Esophagus squamous epithelium (tissue), 5 donors: Measurements from ENCODE around the gene TOP3A. TPM values are rescaled to one million over a fixed set of nuclear protein-coding genes. Genes with fewer than 3 reads are reported as not detected.

Experiments
- DNase-seq: peaks from one replicate; lab custom pipeline; 2025; lab: John Stamatoyannopoulos, UW
- H3K27ac ChIP-seq, 4 donors: fragments of 200-600 bp; sonication (generic); one replicate each; pipeline ENCODE4 v1.5.1; 2016 to 2019; ENCODE audit warnings: mild to moderate bottlenecking in 1 of 4
- H3K27me3 ChIP-seq, 4 donors: fragments of 200-600 bp; sonication (generic); 1 replicate in 3 of 4; 2 replicates in 1 of 4; pipeline versions ENCODE4 v1.5.1 to v1.6.0; 2017 to 2021; ENCODE audit warnings: antibody characterized with exemption in 1 of 4
- H3K36me3 ChIP-seq, 3 donors: fragments of 200-600 bp; sonication (generic); one replicate each; pipeline ENCODE4 v1.5.1; 2016 to 2019
- H3K4me1 ChIP-seq, 3 donors: fragments of 200-600 bp; sonication (generic); one replicate each; pipeline ENCODE4 v1.5.1; 2017 to 2019
- H3K4me3 ChIP-seq, 4 donors: fragments of 200-600 bp; sonication (generic); 1 replicate in 3 of 4; 2 replicates in 1 of 4; pipeline ENCODE4 v1.5.1; 2016 to 2019; ENCODE audit warnings: mild to moderate bottlenecking in 2 of 4, moderate library complexity in 1 of 4
- H3K9me3 ChIP-seq, 3 donors: fragments of 200-600 bp; sonication (generic); one replicate each; pipeline ENCODE4 v1.5.1; 2016 to 2019
- POLR2A ChIP-seq, 4 donors: fragments of 450-650 bp; IDR thresholded peaks; one replicate each; pipeline ENCODE4 v1.6.1; 2017; ENCODE audit warnings: antibody characterized with exemption in 4 of 4, mild to moderate bottlenecking in 4 of 4, moderate library complexity in 3 of 4
- WGBS, 2 donors: methylation state at CpG; one replicate each; pipeline ENCODE4 v1.1.5; 2018; 5-methylcytosine and 5-hydroxymethylcytosine counted together
- intact Hi-C: fragments of 100-400 bp; cut with DNase I; formaldehyde crosslinking; loops from one replicate; pipeline ENCODE4 v1.15.0; 2022
- total RNA-seq, 4 donors: library from RNA; depleted of rRNA; stranded (reverse); fragments of >200 nt; gene quantifications; one replicate each; pipeline ENCODE4 v1.1.0, GENCODE V29; 2016
- TF ChIP-seq, protein P1 (sequence below), 6 experiments: fragments of 450-650 bp in 4 of 6; fragments of 200-600 bp in 2 of 6; sonication (generic) in 2 of 6; IDR thresholded peaks; one replicate each; pipeline ENCODE4 v1.5.1; 2016 to 2019; ENCODE audit warnings: antibody characterized with exemption in 6 of 6, mild to moderate bottlenecking in 4 of 6, moderate library complexity in 4 of 6
- donor health status: DM: yes; HTN: yes; CAD: no.

The TOP3A gene
- total RNA-seq, 4 donors from 2014 or later = 17.9 to 34.0 (median 21.1) TPM

DNA sequence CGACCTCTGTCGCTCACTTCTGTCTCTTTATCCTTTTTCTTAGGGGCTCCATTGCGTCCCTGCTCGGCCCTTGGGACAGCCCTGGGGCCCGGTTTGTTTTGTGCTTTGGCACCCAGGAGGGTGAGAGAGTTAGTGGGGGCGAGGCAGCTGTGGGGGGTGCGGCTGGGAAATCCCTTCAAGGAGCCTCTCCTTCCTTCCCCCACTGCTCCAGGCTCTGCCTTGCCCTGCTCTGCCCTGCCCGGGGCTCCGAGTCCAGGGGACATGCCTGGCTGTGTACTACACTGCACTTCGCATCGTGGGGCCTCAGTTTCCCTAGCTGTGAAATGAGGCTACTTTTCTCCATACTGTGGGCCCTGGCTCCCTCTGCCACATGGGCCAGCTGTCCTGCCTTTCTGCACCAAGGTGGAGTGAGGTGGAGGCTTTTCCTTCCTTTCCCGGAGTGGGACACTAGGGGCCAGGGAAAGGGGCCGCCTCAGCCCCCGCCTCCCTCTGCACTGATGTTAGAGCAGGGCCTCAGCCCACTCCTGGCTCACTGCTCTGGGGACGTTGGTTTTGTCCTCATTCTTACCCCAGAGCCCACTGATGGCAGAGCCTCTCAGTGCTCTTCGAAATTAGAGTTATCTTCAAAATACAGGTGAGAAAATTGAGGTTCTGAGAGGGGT, 88.4 kb downstream of the TOP3A start:
- intact Hi-C loops = no loop called here
- 0 to 20% methylated on average over 3 to 12 of the region's 16 CpGs for WGBS, 2 donors

DNA sequence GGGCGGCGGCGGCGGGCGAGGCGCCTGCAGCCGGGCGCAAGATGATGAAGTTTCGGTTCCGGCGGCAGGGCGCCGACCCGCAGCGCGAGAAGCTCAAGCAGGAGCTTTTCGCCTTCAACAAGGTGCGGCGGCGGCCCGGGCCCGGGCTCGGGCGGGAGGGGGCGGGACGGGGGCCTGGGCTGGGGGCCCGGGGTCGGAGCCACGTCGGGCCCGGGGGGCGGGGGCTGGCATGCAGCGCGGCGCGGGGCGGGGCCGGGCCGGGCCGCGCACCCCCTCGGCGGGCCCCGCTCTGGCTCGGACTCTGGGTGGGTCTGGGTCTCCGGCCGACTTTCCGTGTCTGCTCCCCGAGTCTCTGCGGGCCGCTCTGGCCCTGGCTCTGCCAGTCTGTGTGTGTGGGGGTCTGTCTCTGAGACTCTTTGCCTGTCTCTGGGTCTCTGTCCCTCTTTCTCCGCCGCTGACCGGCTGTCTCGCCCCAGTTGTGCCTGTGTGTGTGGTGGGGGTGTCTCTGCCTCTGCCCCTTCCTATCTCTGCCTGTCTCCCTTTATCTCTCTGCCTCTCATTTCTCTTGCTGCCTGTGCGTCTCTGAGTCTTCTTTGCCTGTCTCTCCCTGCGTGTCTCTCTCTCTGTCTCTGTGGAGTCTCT, 89.0 kb downstream of the TOP3A start:
- H3K27ac ChIP-seq = peak overlapping the region; percentile 67 to 84 (median 81)
- H3K36me3 ChIP-seq = no peaks in the 10 kb centered on the region
- TF ChIP-seq POLR2A (IDR thresholded peaks at IDR 0.05) = no peak
- TF ChIP-seq, protein P1, sequence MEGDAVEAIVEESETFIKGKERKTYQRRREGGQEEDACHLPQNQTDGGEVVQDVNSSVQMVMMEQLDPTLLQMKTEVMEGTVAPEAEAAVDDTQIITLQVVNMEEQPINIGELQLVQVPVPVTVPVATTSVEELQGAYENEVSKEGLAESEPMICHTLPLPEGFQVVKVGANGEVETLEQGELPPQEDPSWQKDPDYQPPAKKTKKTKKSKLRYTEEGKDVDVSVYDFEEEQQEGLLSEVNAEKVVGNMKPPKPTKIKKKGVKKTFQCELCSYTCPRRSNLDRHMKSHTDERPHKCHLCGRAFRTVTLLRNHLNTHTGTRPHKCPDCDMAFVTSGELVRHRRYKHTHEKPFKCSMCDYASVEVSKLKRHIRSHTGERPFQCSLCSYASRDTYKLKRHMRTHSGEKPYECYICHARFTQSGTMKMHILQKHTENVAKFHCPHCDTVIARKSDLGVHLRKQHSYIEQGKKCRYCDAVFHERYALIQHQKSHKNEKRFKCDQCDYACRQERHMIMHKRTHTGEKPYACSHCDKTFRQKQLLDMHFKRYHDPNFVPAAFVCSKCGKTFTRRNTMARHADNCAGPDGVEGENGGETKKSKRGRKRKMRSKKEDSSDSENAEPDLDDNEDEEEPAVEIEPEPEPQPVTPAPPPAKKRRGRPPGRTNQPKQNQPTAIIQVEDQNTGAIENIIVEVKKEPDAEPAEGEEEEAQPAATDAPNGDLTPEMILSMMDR (IDR thresholded peaks at IDR 0.05) = no peak
- no peak for DNase-seq
- 0 to 1% methylated on average over 6 to 7 of the region's 57 CpGs for WGBS, 2 donors
- H3K4me3 ChIP-seq = peak overlapping the region; percentile 58 to 82 (median 68)
- H3K9me3 ChIP-seq = no peaks in the 10 kb centered on the region
- intact Hi-C loops = no loop called here
- peaks cover 19 to 50% (median 19%) of the 10 kb centered on the region in 3 donors for H3K4me1 ChIP-seq
- H3K27me3 ChIP-seq = no peaks in the 10 kb centered on the region

More for the DNA sequence above, 88.4 kb downstream of the TOP3A start:
- TF ChIP-seq, protein P1 (IDR thresholded peaks at IDR 0.05) = no peak
- TF ChIP-seq POLR2A (IDR thresholded peaks at IDR 0.05) = no peak
- no peak for DNase-seq
- Histone ChIP-seq H3K27me3 (no peaks in the 10 kb centered on the region), H3K4me3 (peak overlapping the region; percentile 58 to 82 (median 68)), H3K4me1 (peaks cover 19 to 45% (median 19%) of the 10 kb centered on the region in 3 donors), H3K36me3 (no peaks in the 10 kb centered on the region), H3K9me3 (no peaks in the 10 kb centered on the region), H3K27ac (peak overlapping the region in 3 of 4 donors; percentile 67 to 84 (median 78))

DNA sequence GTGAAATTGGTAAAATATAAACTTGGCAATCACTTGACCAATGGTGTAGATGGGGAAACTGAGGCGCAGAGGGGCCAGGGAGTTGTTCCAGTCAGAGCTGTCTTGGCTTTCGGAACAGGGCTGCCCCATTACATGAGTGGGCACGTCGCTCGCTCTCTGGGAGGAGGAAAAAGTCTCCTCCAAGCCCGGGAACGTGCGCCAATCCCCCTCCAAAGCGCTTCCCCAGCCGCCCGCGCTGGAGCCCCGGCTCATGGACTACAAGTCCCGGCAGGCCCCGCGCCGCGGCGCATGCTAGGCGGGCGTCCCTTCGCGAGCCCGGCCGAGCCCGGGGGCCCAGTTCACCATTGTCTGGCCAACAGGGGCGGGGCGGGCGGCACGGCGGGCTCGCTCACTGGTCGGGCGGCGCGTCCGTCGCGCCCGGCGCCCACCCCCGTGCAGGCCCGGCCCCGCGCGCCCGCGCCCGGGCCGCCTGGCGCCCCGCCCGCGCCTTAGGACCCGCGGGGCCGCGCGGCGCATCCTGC, 89.6 kb downstream of the TOP3A start, which contains the start of gene LLGL1:
Gene LLGL1 (plus strand): TSS at position 515 of the 521 bp plus-strand sequence. CDS start 48 bp downstream, outside the sequence.
- Histone ChIP-seq H3K27ac (peak within 1 kb of the TSS; percentile 78 to 86 (median 82)), H3K36me3 (no peaks in the 10 kb centered on the region), H3K4me3 (peak within 1 kb of the TSS; percentile 58 to 82 (median 68)), H3K27me3 (no peaks in the 10 kb centered on the region), H3K4me1 (peaks cover 19 to 50% (median 19%) of the 10 kb centered on the region in 3 donors), H3K9me3 (no peaks in the 10 kb centered on the region)
- intact Hi-C loops = no loop called here
- no peak for TF ChIP-seq POLR2A (IDR thresholded peaks at IDR 0.05)
- TF ChIP-seq, protein P1 (IDR thresholded peaks at IDR 0.05) = no peak
- peak; percentile 88 for DNase-seq
- WGBS, 2 donors = 3% methylated on average over 5 of the region's 60 CpGs; no CpG with 5 or more reads in 1 of the 2 donors

DNA sequence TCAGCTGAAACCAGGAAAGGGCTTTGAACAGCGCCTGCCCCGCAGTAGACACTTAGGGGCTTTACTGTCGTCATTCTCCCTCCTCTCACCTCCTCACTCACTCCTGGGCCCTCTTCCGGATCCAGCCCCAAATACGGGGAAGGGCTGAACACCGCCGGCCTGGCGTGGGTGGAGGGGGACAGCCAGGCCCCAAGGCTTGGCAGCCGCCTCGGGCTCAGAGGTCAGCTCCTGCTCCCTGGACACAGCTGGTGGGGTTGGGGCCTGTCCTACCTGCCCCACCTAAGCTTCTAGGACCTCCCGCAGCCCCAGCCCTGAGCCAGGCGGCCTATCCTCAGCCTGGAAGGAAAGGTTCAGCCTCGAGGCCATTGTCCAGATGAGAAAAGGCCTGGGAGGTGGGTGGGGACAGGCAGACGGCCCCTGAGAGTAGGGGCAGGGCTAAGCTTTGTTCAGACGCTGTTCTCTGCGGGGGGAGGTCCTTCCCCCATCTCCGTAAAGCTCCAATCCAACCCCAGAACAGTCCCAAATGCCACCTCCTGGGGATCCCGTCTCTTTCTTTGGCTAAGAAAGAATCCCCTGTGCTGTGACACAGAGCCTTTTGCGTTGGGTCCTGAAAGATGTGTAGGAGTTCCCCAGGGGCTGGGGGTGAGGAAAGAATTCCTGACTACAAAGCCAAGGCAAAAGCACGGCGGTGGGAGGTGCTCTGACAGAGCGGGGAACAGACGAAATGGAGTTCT, 90.2 kb downstream of the TOP3A start:
- Histone ChIP-seq H3K27me3 (no peaks in the 10 kb centered on the region), H3K36me3 (no peaks in the 10 kb centered on the region), H3K9me3 (no peaks in the 10 kb centered on the region), H3K4me3 (peak overlapping the region in 3 of 4 donors; percentile 41 to 82 (median 75)), H3K27ac (peak overlapping the region; percentile 35 to 86 (median 82)), H3K4me1 (peaks cover 19 to 50% (median 19%) of the 10 kb centered on the region in 3 donors)
- DNase-seq = no peak
- 24 to 44% methylated on average over 8 to 12 of the region's 23 CpGs for WGBS, 2 donors
- intact Hi-C loops = no loop called here
- no peak for TF ChIP-seq POLR2A (IDR thresholded peaks at IDR 0.05)
- TF ChIP-seq, protein P1 (IDR thresholded peaks at IDR 0.05) = no peak
